IMR-90 (cell line): ENCODE measurements around the gene LGALS9. TPM values are rescaled to one million over a fixed set of nuclear protein-coding genes. Genes with fewer than 3 reads are reported as not detected.

Experiments used
- ATAC-seq: fragments of 200-7000 bp; cut with Tn5 transposase; 2 replicates; pipeline ENCODE4 v1.9.1; 2020; ENCODE audit warnings: low read depth, mild to moderate bottlenecking, moderate library complexity
- BruUV-seq: library from RNA; stranded (reverse); fragments of 400-500 nt; replicated peaks from 2 replicates; lab custom pipeline; 2021; lab: Mats Ljungman, UMichigan
- CTCF ChIA-PET: fragments of 300-600 bp; formaldehyde crosslinking; extraction: SDS; loops from one replicate; lab custom pipeline; 2021; ENCODE audit warnings: antibody characterized with exemption; lab: Yijun Ruan, JAX
- POLR2A ChIA-PET: fragments of 300-600 bp; sonication (Branson Sonifier 250); formaldehyde crosslinking; loops from one replicate; lab custom pipeline; 2022; ENCODE audit warnings: antibody characterized with exemption; ENCODE audit not compliant: unreplicated experiment; lab: Charles Lee
- DNase-seq: peaks from one replicate; pipeline ENCODE4 v3.0.0; 2013
- H2AFZ ChIP-seq: replicated peaks from 2 replicates; pipeline ENCODE3; 2013; ENCODE audit warnings: low read length, mild to moderate bottlenecking; ENCODE audit not compliant: poor library complexity
- H2AK5ac ChIP-seq: 2 replicates; pipeline ENCODE4 v1.6.1; 2013; ENCODE audit warnings: low read depth, low read length, inconsistent platforms
- H2AK9ac ChIP-seq: replicated peaks from 2 replicates; pipeline ENCODE3; 2013; ENCODE audit warnings: mild to moderate bottlenecking, low read depth, low read length, moderate library complexity; ENCODE audit not compliant: poor library complexity
- H2BK120ac ChIP-seq: 2 replicates; pipeline ENCODE4 v1.6.1; 2013; ENCODE audit warnings: low read depth, low read length, inconsistent platforms
- H2BK15ac ChIP-seq: 3 replicates; pipeline ENCODE4 v1.6.1; 2013; ENCODE audit warnings: low read depth, low read length, inconsistent platforms
- H2BK20ac ChIP-seq: 2 replicates; pipeline ENCODE4 v1.6.1; 2013; ENCODE audit warnings: low read depth, mild to moderate bottlenecking, inconsistent platforms, low read length, moderate library complexity
- H2BK5ac ChIP-seq: 2 replicates; pipeline ENCODE4 v1.6.1; 2013; ENCODE audit warnings: mild to moderate bottlenecking, low read depth, low read length, inconsistent platforms; ENCODE audit not compliant: poor library complexity, severe bottlenecking
- H3K14ac ChIP-seq: replicated peaks from 2 replicates; pipeline ENCODE4 v1.6.1; 2013; ENCODE audit warnings: low read depth, low read length, inconsistent platforms
- H3K18ac ChIP-seq: 2 replicates; pipeline ENCODE4 v1.6.1; 2013; ENCODE audit warnings: low read depth, low read length, control low read depth
- H3K23ac ChIP-seq: 2 replicates; pipeline ENCODE4 v1.6.1; 2013; ENCODE audit warnings: low read depth, low read length, inconsistent platforms
- H3K27ac ChIP-seq: 2 replicates; pipeline ENCODE4 v1.5.1; 2013; ENCODE audit warnings: mild to moderate bottlenecking, control low read depth, low read length; ENCODE audit not compliant: insufficient read depth
- H3K27me3 ChIP-seq: 2 replicates; pipeline ENCODE4 v1.6.1; 2013; ENCODE audit warnings: low read length; ENCODE audit not compliant: control insufficient read depth, insufficient read depth
- H3K36me3 ChIP-seq: 2 replicates; pipeline ENCODE4 v1.6.1; 2013; ENCODE audit warnings: low read length, mixed read lengths; ENCODE audit not compliant: control insufficient read depth, insufficient read depth
- H3K4ac ChIP-seq: 2 replicates; pipeline ENCODE4 v1.6.1; 2013; ENCODE audit warnings: low read depth, low read length, inconsistent platforms
- H3K4me1 ChIP-seq: 2 replicates; pipeline ENCODE4 v1.6.1; 2013; ENCODE audit warnings: low read length, mixed read lengths; ENCODE audit not compliant: control insufficient read depth, insufficient read depth
- H3K4me2 ChIP-seq: 2 replicates; pipeline ENCODE4 v1.6.1; 2013; ENCODE audit warnings: low read depth, mild to moderate bottlenecking, control low read depth, low read length, moderate library complexity
- H3K4me3 ChIP-seq: 2 replicates; pipeline ENCODE4 v1.5.1; 2013; ENCODE audit warnings: low read depth, mild to moderate bottlenecking, control low read depth, low read length, moderate library complexity; ENCODE audit not compliant: insufficient read depth
- H3K56ac ChIP-seq: 2 replicates; pipeline ENCODE4 v1.6.1; 2013; ENCODE audit warnings: low read length, inconsistent platforms; ENCODE audit not compliant: insufficient read depth; ENCODE audit errors: extremely low read depth
- H3K79me1 ChIP-seq, 2 experiments: 2 replicates each; pipeline ENCODE4 v1.6.1; 2013; ENCODE audit warnings: low read length in 2 of 2, inconsistent platforms in 1 of 2, low read depth in 1 of 2
- H3K9ac ChIP-seq: 2 replicates; pipeline ENCODE4 v1.6.1; 2013; ENCODE audit warnings: low read depth, low read length, control low read depth
- H3K9me1 ChIP-seq: 2 replicates; pipeline ENCODE4 v1.6.1; 2013; ENCODE audit warnings: low read length, inconsistent platforms; ENCODE audit not compliant: insufficient read depth
- H3K9me3 ChIP-seq: 2 replicates; pipeline ENCODE4 v1.6.1; 2013; ENCODE audit warnings: low read length; ENCODE audit not compliant: control insufficient read depth, insufficient read depth
- H4K20me1 ChIP-seq: 2 replicates; pipeline ENCODE4 v1.6.1; 2013; ENCODE audit warnings: low read length, inconsistent platforms; ENCODE audit not compliant: insufficient read depth
- H4K5ac ChIP-seq: 2 replicates; pipeline ENCODE4 v1.6.1; 2013; ENCODE audit warnings: mild to moderate bottlenecking, low read depth, low read length, control low read depth
- H4K8ac ChIP-seq, 2 experiments: 2 replicates each; pipeline ENCODE4 v1.6.1; 2013; ENCODE audit warnings: low read depth in 2 of 2, low read length in 2 of 2, control low read depth in 1 of 2, inconsistent platforms in 1 of 2
- H4K91ac ChIP-seq: 2 replicates; pipeline ENCODE4 v1.6.1; 2013; ENCODE audit warnings: low read depth, low read length, inconsistent platforms; ENCODE audit not compliant: insufficient read depth
- BHLHE40 ChIP-seq: fragments of 150-350 bp; IDR thresholded peaks from 2 replicates; pipeline ENCODE4 v1.6.1; 2016; ENCODE audit warnings: mild to moderate bottlenecking, low read depth, low read length
- CEBPB ChIP-seq: IDR thresholded peaks from 2 replicates; pipeline ENCODE4 v1.6.1; 2012; ENCODE audit warnings: low read depth, low read length, improper control_type of control experiment
- CHD1 ChIP-seq: IDR thresholded peaks from 2 replicates; pipeline ENCODE4 v1.6.1; 2012; ENCODE audit warnings: low read depth, low read length, improper control_type of control experiment
- FOS ChIP-seq: fragments of 150-350 bp; IDR thresholded peaks from 2 replicates; pipeline ENCODE4 v1.6.1; 2016; ENCODE audit warnings: low read depth, low read length
- MAFK ChIP-seq: IDR thresholded peaks from 2 replicates; pipeline ENCODE4 v1.6.1; 2012; ENCODE audit warnings: low read depth, low read length, improper control_type of control experiment
- MAZ ChIP-seq: IDR thresholded peaks from 2 replicates; pipeline ENCODE4 v1.6.1; 2012; ENCODE audit warnings: low read depth, mild to moderate bottlenecking, low read length, improper control_type of control experiment, moderate library complexity, borderline replicate concordance
- MXI1 ChIP-seq: IDR thresholded peaks from 2 replicates; pipeline ENCODE4 v1.6.1; 2012; ENCODE audit warnings: low read depth, mild to moderate bottlenecking, low read length, moderate library complexity, borderline replicate concordance
- NFE2L2 ChIP-seq: fragments of 150-350 bp; IDR thresholded peaks from 2 replicates; pipeline ENCODE4 v1.6.1; 2016; ENCODE audit warnings: low read depth, mild to moderate bottlenecking, low read length
- POLR2A ChIP-seq: IDR thresholded peaks from 2 replicates; pipeline ENCODE4 v1.6.1; 2012; ENCODE audit warnings: mild to moderate bottlenecking, low read depth, low read length
- RAD21 ChIP-seq: IDR thresholded peaks from 2 replicates; pipeline ENCODE4 v1.6.1; 2012; ENCODE audit warnings: low read length, improper control_type of control experiment
- RCOR1 ChIP-seq: IDR thresholded peaks from 2 replicates; pipeline ENCODE4 v1.6.1; 2012; ENCODE audit warnings: mild to moderate bottlenecking, low read length, improper control_type of control experiment; ENCODE audit not compliant: insufficient replicate concordance
- RFX5 ChIP-seq: IDR thresholded peaks from 2 replicates; pipeline ENCODE4 v1.8.0; 2012; ENCODE audit warnings: low read depth, mild to moderate bottlenecking, low read length, moderate library complexity
- SMC3 ChIP-seq: fragments of 150-350 bp; IDR thresholded peaks from 2 replicates; pipeline ENCODE4 v1.6.1; 2016; ENCODE audit warnings: low read depth, mild to moderate bottlenecking, antibody characterized with exemption, low read length, moderate library complexity
- WGBS, 2 experiments: methylation state at CpG; one replicate each; pipeline versions ENCODE4 v1.1.5 to v1.1.7; 2013; ENCODE audit warnings: missing lambda C conversion rate in 2 of 2; ENCODE audit not compliant: insufficient read length in 1 of 2; ENCODE audit errors: extremely low coverage in 2 of 2; 5-methylcytosine and 5-hydroxymethylcytosine counted together
- dilution Hi-C: fragments of 300-500 bp; cut with HindIII; formaldehyde crosslinking; loops from one replicate; pipeline ENCODE4 v1.14.3; 2018; ENCODE audit warnings: low sequenced_read_pairs; ENCODE audit not compliant: unreplicated experiment
- in situ Hi-C: fragments of 300-500 bp; cut with MboI; formaldehyde crosslinking; loops from 3 replicates; pipeline ENCODE4 v1.14.3; 2019; ENCODE audit warnings: low sequenced_read_pairs, inconsistent platforms, mixed read lengths
- intact Hi-C: fragments of 100-400 bp; cut with micrococcal nuclease; formaldehyde crosslinking; loops from 2 replicates; pipeline ENCODE4 v1.10.0; 2022
- polyA plus RNA-seq, 3 experiments: library from polyadenylated mRNA; depleted of rRNA; stranded (reverse); fragments of >200 nt; gene quantifications; 2 replicates each; pipeline ENCODE4 v1.2.3, GENCODE V29; 2012; ENCODE audit warnings: low replicate concordance in 1 of 3
- total RNA-seq: library from RNA; depleted of rRNA; stranded (reverse); fragments of >200 nt; gene quantifications from 2 replicates; pipeline ENCODE4 v1.2.3, GENCODE V29; 2012
- TF ChIP-seq, protein P1 (sequence below): conservative IDR thresholded peaks from 2 replicates; pipeline ENCODE4 v1.5.1; 2012; ENCODE audit warnings: mild to moderate bottlenecking, low read depth, low read length, improper control_type of control experiment
- TF ChIP-seq, protein P2 (sequence below): fragments of 150-350 bp; IDR thresholded peaks from 2 replicates; pipeline ENCODE4 v1.6.1; 2017; ENCODE audit warnings: mild to moderate bottlenecking, antibody characterized with exemption, low read length, low read depth
- TF ChIP-seq, protein P3 (sequence below): fragments of 150-350 bp; IDR thresholded peaks from 2 replicates; pipeline ENCODE4 v1.6.1; 2016; ENCODE audit warnings: low read depth, mild to moderate bottlenecking, low read length, moderate library complexity, borderline replicate concordance

Gene LGALS9
- total and polyA plus RNA-seq, 2 of the 4 experiments (the other 2 are of a cell fraction), result 0.54 to 2.5 TPM

DNA sequence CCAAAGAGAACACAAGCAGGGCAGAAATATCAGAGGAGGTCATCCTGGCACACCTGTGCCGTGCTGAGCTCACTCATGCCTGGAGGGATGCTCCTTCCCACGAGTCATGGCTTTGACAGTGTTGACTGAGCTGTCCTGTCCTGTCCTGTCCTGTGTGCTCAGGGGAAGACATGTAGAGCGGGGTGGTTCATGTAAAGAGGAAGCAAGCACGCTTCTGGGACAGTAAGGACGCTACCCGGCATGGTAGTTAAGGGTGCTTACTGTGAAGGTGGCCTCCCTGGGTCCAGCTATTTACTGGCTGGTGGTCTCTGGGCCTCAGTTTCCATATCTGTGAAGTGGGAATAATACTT lies 398 bp downstream of the LGALS9 start:
- ChIA-PET CTCF (no interaction called here), POLR2A (no interaction called here)
- no TSS peak for BruUV-seq
- Histone ChIP-seq H3K4ac (peak overlapping the region; percentile 11; the same call in 1 of the 2 replicates), H3K27ac (no peak overlapping the region), H3K4me3 (no peak overlapping the region), H2BK120ac (no peak overlapping the region), H2BK20ac (no peak overlapping the region), H4K20me1 (no peaks in the 10 kb centered on the region), H3K9ac (no peak overlapping the region), H3K14ac (peak overlapping the region; percentile 7; the same call in 1 of the 2 replicates), H4K91ac (0 out of 2 replicates have a peak overlapping the region, but pooled peaks have one; percentile 12), H2AK5ac (peak overlapping the region; percentile 61; the same call in 1 of the 2 replicates), H2AK9ac (no peak overlapping the region), H3K36me3 (peaks cover 17% of the 10 kb centered on the region), H4K5ac (0 out of 2 replicates have a peak overlapping the region, but pooled peaks have one; percentile 35), H3K79me1 (no peaks in the 10 kb centered on the region), H3K4me1 (peaks cover 10% of the 10 kb centered on the region), H2AFZ (peak overlapping the region; percentile 5), H3K9me1 (peaks cover 10% of the 10 kb centered on the region), H3K9me3 (no peaks in the 10 kb centered on the region), H3K56ac (no peak overlapping the region), H4K8ac (peak overlapping the region in 1 of 2 experiments; percentile 56; a peak in 2 of 4 replicates), H2BK15ac (no peak overlapping the region), H3K4me2 (no peak overlapping the region), H3K27me3 (no peaks in the 10 kb centered on the region), H2BK5ac (no peak overlapping the region), H3K23ac (no peak overlapping the region), H3K18ac (no peak overlapping the region)
- no peak for DNase-seq
- WGBS, 2 experiments, result no CpG with 5 or more reads among the region's 6 CpGs
- TF ChIP-seq POLR2A, result no peak
- TF ChIP-seq BHLHE40, result no peak
- no peak for TF ChIP-seq RAD21
- no peak for TF ChIP-seq SMC3
- no peak for TF ChIP-seq MXI1
- no peak for TF ChIP-seq CEBPB
- TF ChIP-seq, protein P1, sequence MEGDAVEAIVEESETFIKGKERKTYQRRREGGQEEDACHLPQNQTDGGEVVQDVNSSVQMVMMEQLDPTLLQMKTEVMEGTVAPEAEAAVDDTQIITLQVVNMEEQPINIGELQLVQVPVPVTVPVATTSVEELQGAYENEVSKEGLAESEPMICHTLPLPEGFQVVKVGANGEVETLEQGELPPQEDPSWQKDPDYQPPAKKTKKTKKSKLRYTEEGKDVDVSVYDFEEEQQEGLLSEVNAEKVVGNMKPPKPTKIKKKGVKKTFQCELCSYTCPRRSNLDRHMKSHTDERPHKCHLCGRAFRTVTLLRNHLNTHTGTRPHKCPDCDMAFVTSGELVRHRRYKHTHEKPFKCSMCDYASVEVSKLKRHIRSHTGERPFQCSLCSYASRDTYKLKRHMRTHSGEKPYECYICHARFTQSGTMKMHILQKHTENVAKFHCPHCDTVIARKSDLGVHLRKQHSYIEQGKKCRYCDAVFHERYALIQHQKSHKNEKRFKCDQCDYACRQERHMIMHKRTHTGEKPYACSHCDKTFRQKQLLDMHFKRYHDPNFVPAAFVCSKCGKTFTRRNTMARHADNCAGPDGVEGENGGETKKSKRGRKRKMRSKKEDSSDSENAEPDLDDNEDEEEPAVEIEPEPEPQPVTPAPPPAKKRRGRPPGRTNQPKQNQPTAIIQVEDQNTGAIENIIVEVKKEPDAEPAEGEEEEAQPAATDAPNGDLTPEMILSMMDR, result no peak
- no peak for TF ChIP-seq RCOR1
- TF ChIP-seq NFE2L2, result no peak
- TF ChIP-seq RFX5, result no peak
- TF ChIP-seq, protein P2, sequence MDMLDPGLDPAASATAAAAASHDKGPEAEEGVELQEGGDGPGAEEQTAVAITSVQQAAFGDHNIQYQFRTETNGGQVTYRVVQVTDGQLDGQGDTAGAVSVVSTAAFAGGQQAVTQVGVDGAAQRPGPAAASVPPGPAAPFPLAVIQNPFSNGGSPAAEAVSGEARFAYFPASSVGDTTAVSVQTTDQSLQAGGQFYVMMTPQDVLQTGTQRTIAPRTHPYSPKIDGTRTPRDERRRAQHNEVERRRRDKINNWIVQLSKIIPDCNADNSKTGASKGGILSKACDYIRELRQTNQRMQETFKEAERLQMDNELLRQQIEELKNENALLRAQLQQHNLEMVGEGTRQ, result no peak
- TF ChIP-seq, protein P3, sequence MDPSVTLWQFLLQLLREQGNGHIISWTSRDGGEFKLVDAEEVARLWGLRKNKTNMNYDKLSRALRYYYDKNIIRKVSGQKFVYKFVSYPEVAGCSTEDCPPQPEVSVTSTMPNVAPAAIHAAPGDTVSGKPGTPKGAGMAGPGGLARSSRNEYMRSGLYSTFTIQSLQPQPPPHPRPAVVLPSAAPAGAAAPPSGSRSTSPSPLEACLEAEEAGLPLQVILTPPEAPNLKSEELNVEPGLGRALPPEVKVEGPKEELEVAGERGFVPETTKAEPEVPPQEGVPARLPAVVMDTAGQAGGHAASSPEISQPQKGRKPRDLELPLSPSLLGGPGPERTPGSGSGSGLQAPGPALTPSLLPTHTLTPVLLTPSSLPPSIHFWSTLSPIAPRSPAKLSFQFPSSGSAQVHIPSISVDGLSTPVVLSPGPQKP, result no peak
- TF ChIP-seq CHD1, result no peak
- TF ChIP-seq FOS, result no peak
- no peak for TF ChIP-seq MAFK
- TF ChIP-seq MAZ, result no peak
- intact Hi-C loops, result no loop called here
- dilution Hi-C loops, result no loop called here
- in situ Hi-C loops, result loop anchor here (10.0 kb wide), 2 partner anchors 57 to 397 kb away; no protein-coding TSS in a partner anchor
- no peak for ATAC-seq
